ENCODE data around the gene SPDYE11.
"Not testable (repeated sequence)": the region's sequence is repeated elsewhere in the genome, so short reads cannot be mapped to it uniquely, and the experiment has no call there.

SPDYE11 gene

GRCh38 chr7:73057811-73058210, at the start of gene SPDYE11:
Gene SPDYE11 (minus strand): TSS chr7:73057911. CDS start chr7:73056111, 1,800 bp downstream.
- DNase-seq, result not testable (repeated sequence)

GRCh38 chr7:73085938-73086337, 28.2 kb upstream of the SPDYE11 start, which contains the start of gene SPDYE9:
Gene SPDYE9 (minus strand): TSS chr7:73086038. CDS start chr7:73084238, 1,800 bp downstream.
- DNase-seq, result not testable (repeated sequence)

GRCh38 chr7:73029666-73030065, 28.0 kb downstream of the SPDYE11 start, which contains the start of gene SPDYE8:
Gene SPDYE8 (minus strand): TSS chr7:73029766. CDS start chr7:73027966, 1,800 bp downstream.
- DNase-seq, result not testable (repeated sequence)

GRCh38 chr7:73006491-73006890, 51.2 kb downstream of the SPDYE11 start:
- not testable (repeated sequence) for DNase-seq

- DNase-seq, result peak; percentile 94
Measured at GRCh38 chr7:73005693-73006447, 51.8 kb downstream of the SPDYE11 start.

- DNase-seq, result peak; percentile 72
Measured at GRCh38 chr7:73005356-73005692, 52.4 kb downstream of the SPDYE11 start.

- not testable (repeated sequence) for DNase-seq
Measured at GRCh38 chr7:72997887-72998468, 59.7 kb downstream of the SPDYE11 start.

Measured in CD4-positive, alpha-beta T cell treated with Interleukin-21 for 1 hour (primary cell).